NCI-H2107 (cell line): ENCODE measurements around the gene CD72.
"Not testable (repeated sequence)": the region's sequence is repeated elsewhere in the genome, so short reads cannot be mapped to it uniquely, and the experiment has no call there.

Experiments used
- DNase-seq: peaks from one replicate; lab custom pipeline; 2025; lab: John Stamatoyannopoulos, UW

The CD72 gene

GRCh38 chr9:35588506-35588905 is 29.7 kb downstream of the CD72 start:
- DNase-seq = not testable (repeated sequence)

GRCh38 chr9:35584681-35585080 is 33.5 kb downstream of the CD72 start:
- not testable (repeated sequence) for DNase-seq

DNA sequence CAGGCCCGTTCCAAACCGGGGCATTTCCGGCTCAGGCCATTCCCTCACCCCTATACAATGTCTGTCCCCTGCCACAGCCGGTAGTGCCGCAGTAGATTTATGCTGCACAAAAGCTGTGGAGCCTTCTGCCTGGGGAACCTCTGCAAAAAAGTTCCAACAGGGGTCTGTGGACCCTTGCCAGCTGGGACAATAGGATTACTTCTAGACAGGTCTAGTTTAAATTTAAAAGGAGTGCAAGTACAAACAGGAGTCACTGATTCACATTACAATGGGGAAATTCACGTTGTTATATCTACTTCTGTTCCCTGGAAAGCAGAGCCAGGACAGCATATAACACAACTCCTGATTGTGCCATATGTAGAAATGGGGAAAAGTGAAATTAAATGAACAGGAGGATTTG is 34.7 kb downstream of the CD72 start:
- not testable (repeated sequence) for DNase-seq

GRCh38 chr9:35579659-35580227 is 38.5 kb downstream of the CD72 start:
- DNase-seq = not testable (repeated sequence)

DNA sequence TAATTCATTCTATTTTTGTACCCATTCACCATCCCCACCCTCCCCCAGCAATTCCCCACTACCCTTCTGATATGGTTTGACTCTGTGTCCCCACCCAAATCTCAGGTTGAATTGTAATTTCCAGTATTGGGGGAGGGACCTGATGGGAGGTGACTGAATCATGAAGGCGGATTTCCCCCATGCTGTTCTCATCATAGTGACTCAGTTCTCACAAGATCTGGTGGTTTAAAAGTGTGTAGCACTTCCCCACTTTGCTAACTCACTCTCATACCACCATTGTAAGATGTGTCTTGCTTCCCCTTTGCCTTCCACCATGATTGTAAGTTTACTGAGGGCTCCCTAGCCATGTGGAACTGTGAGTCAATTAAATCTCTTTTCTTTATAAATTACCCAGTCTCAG is 39.1 kb downstream of the CD72 start:
- no peak for DNase-seq

DNA sequence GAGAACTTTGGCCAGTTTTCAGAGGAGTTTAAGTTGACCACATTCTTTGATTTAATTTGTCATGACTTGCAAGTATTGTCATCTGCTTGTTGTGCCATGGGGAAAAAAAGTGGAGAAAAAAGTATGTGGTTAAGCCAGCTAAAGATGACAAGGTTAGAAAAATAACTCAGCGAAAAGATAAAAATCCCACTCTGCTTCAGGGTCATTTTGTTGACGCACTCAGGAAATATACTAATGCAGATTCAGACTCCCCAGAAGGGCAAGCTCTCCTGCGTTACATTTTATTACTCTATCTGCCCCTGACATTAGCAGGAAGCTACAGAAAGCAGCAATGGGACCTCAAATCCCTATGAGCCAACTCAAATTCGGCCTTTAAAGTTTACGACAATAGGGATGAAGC is 40.7 kb downstream of the CD72 start:
- no peak for DNase-seq

- no peak for DNase-seq
Observed at GRCh38 chr9:35575478-35575877, 42.7 kb downstream of the CD72 start.

GRCh38 chr9:35574578-35575122 is 43.6 kb downstream of the CD72 start:
- DNase-seq = no peak

DNA sequence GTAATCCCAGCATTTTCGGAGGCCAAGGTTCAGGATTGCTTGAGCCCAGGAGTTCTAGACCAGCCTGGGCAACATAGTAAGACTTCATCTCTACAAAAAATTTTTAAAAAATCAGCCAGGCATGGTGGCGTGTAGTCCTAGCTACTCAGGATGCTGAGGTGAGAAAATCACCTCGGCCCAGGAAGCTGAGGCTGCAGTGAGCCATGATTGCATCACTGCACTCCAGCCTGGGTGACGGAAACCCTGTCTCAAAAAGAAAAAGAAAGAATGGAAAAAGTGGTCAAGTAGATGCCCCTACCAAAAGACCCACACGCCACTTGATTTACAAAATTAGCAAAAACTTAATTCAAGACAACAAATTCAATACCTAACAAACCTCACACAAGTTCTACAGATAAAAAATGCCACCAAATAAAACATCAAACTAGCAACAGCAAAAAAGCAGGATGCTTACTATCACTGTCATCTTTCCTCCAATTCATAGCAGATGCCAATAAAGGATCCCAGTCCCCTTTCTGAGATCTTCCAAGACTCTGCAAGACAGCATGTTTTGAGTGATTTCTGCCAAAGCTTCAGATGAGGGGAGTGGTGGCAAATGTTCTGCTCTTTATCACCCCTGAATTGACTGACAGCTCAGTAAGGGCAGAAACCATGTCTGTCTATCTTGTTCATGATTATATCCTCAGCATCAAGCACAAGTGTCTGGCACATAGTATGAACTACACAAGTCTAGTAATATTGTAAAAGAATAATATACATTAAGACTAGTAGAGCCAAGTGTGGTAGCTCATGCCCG is 47.3 kb downstream of the CD72 start:
- DNase-seq = no peak

DNA sequence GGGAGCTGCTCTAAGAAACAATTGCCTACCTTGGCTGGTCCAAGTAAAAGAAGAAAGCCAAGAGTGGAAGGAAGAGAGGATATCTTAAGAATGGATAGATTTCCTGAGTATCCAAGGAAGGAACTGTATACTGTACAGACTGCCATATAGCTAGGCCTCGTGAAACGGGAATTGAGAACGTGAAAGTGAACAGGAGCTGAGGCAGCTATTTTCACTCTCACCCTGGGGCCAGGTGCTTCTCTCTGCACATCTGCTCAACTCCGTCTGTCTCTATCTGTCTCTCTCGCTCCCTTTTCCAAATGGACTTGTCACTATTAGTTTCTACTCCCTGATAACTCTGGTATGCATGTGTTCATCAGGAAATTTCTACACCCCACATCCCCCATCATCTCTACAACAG is 49.0 kb downstream of the CD72 start:
- no peak for DNase-seq

GRCh38 chr9:35568196-35568595 is 50.0 kb downstream of the CD72 start:
- no peak for DNase-seq

DNA sequence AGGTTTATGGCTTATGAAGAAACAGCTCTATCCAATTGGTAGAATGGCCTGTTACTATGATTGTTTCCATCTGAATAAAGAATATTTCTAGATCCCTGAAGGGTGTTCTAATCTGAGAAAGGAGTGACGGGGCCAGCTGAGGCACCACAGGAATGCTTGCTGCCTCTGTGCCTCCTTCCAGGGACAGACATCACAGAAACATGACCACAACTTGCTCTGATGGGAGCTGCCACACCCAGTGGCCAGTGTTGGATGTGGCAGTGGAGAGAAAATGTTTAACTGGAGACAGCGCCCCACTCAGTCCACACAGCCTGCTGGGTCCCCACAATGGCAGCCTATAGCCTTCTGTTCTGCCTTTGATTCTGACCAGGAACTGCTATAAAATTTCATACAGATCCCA is 51.8 kb downstream of the CD72 start:
- no peak for DNase-seq

- DNase-seq = no peak
Observed at GRCh38 chr9:35564658-35565061, 53.6 kb downstream of the CD72 start.

GRCh38 chr9:35563791-35564197 is 54.4 kb downstream of the CD72 start:
- DNase-seq = no peak

GRCh38 chr9:35562895-35563780 is 55.1 kb downstream of the CD72 start:
- no peak for DNase-seq

- no peak for DNase-seq
Observed at GRCh38 chr9:35561468-35562261, 56.5 kb downstream of the CD72 start.

- DNase-seq = no peak
Observed at GRCh38 chr9:35560625-35561337, 57.4 kb downstream of the CD72 start.
